Liver (tissue), 6 donors: ENCODE data around the gene XIAP. TPM values are rescaled to one million over a fixed set of nuclear protein-coding genes. Genes with fewer than 3 reads are reported as not detected.
A peak's percentile ranks its signal among the peaks of the same experiment; 100 is the strongest.

Source experiments
- ATF3 ChIP-seq: IDR thresholded peaks from 2 replicates; pipeline ENCODE4 v1.6.1; 2016; ENCODE audit warnings: antibody characterized with exemption
- FOXA2 ChIP-seq: IDR thresholded peaks from 2 replicates; pipeline ENCODE4 v1.6.1; 2016; ENCODE audit warnings: antibody characterized with exemption
- GABPA ChIP-seq, 2 donors: IDR thresholded peaks in 1 of 2; conservative IDR thresholded peaks in 1 of 2; 2 replicates each; pipeline ENCODE4 v1.6.1; 2016; ENCODE audit warnings: antibody characterized with exemption in 2 of 2, mild to moderate bottlenecking in 1 of 2, moderate library complexity in 1 of 2
- RAD21 ChIP-seq, 2 donors: IDR thresholded peaks; 2 replicates each; pipeline ENCODE4 v1.6.1; 2016; ENCODE audit warnings: antibody characterized with exemption in 2 of 2, mild to moderate bottlenecking in 2 of 2
- ZBTB33 ChIP-seq: IDR thresholded peaks from 2 replicates; pipeline ENCODE4 v1.6.1; 2016; ENCODE audit warnings: antibody characterized with exemption
- polyA plus RNA-seq, 2 donors: library from polyadenylated mRNA; stranded (reverse) in 1 of 2; unstranded in 1 of 2; fragments of 200-250 nt in 1 of 2; fragments of >200 nt in 1 of 2; fragmentation: Nextera tagmentation in 1 of 2; extraction: Ambion mirVana in 1 of 2; gene quantifications; one replicate each; pipeline versions ENCODE4 v1.2.1 to v1.2.3, GENCODE V29; 2013 to 2015
- small RNA-seq: library from RNA; depleted of rRNA; stranded (forward); fragments of <200 nt; gene quantifications from one replicate; pipeline ENCODE3, GENCODE V24; 2014
- total RNA-seq, 2 donors: library from RNA; depleted of rRNA; stranded (reverse); fragments of >200 nt; gene quantifications; one replicate each; pipeline ENCODE4 v1.2.3, GENCODE V29; 2014
- donor health status: healthy.
- donor health status: healthy.
- donor health status: healthy.

Gene XIAP
- total and polyA plus RNA-seq, 4 donors = 7.8 to 22.8 (median 15.6) TPM

DNA sequence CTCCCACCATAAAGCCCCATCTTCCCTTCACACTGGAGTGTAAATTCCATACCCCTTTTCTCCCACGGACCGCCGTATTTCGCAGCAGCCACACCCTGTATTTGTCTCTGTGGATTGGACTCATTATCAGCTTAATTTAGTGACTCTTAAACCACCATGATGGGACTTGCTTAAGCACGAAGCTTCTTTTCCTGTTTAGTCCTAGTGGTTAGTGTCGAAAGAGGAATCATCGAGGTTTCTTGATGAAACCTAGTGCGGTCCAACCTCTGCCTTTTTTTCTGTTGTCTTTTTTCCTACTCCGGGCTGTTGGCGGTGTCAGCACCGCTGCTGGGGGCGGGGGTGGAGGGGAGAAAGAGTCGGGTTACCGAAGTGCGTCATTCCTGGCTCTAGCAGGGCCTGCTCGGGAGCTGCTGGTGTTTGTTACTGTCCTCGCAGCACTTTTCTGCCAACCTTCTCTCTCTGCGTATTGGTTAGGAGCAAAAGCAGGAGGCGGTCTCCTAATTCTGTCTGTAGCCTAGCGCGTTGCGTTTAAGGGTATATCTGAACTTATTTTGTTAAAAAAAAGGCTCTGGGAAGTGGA lies 103.0 kb downstream of the XIAP start (continued):
- TF ChIP-seq GABPA (IDR thresholded peaks at IDR 0.05 in 1 of 2, conservative IDR thresholded peaks at IDR 0.05 in 1 of 2) (no peak), ATF3 (no peak), ZBTB33 (no peak), RAD21 (IDR thresholded peaks at IDR 0.05) (peak; percentile 24 to 45), FOXA2 (no peak)

Small RNA genes lying within 50 kb of the gene (small RNA-seq; reads per million reads assigned to genes)
- gene RF00019 (not detected), gene RN7SL190P (not detected), gene RNU6-122P (not detected)

Other genes with a start within 250 kb of the XIAP start
- gene THOC2, start 127.0 kb upstream of the XIAP start, total RNA-seq = 10 to 100 TPM; 40.9 to 55.9 TPM
- gene THOC2, start 127.0 kb upstream of the XIAP start, polyA plus RNA-seq = 10 to 100 TPM; 10.6 to 40.5 TPM
- 10 to 100 TPM; 32.5 to 71.0 TPM for gene STAG2, start 101.7 kb downstream of the XIAP start, total RNA-seq
- gene STAG2, start 101.7 kb downstream of the XIAP start, polyA plus RNA-seq = 10 to 100 TPM in 1 of 2 donors, 1 to 10 TPM in 1; 9.7 to 15.3 TPM